Neural progenitor cell (in vitro differentiated cells): Measurements from ENCODE around the gene EME1. TPM values are rescaled to one million over a fixed set of nuclear protein-coding genes. Genes with fewer than 3 reads are reported as not detected.
"Not testable (repeated sequence)": the region's sequence is repeated elsewhere in the genome, so short reads cannot be mapped to it uniquely, and the experiment has no call there.

Source experiments
- DNase-seq: peaks from one replicate; pipeline ENCODE4 v3.0.0-alpha.2; 2016; ENCODE audit warnings: low spot score
- H2AFZ ChIP-seq: fragments of 200-600 bp; sonication (generic); replicated peaks from 2 replicates; pipeline ENCODE4 v1.6.1; 2016; ENCODE audit warnings: antibody characterized with exemption
- H3F3A ChIP-seq: fragments of 200-600 bp; sonication (generic); 2 replicates; pipeline ENCODE4 v1.6.1; 2016; ENCODE audit warnings: antibody characterized with exemption, low read depth
- H3K27ac ChIP-seq: fragments of 200-600 bp; sonication (generic); 2 replicates; pipeline ENCODE4 v1.5.1; 2016; ENCODE audit warnings: mild to moderate bottlenecking
- H3K27me3 ChIP-seq: fragments of 200-600 bp; sonication (generic); 2 replicates; pipeline ENCODE4 v1.6.1; 2016; ENCODE audit warnings: mild to moderate bottlenecking, moderate library complexity
- H3K36me3 ChIP-seq: fragments of 200-600 bp; sonication (generic); 2 replicates; pipeline ENCODE4 v1.5.1; 2016
- H3K4me1 ChIP-seq: fragments of 200-600 bp; sonication (generic); 2 replicates; pipeline ENCODE4 v1.6.1; 2016; ENCODE audit warnings: mixed run types
- H3K4me2 ChIP-seq: fragments of 200-600 bp; sonication (generic); 2 replicates; pipeline ENCODE4 v1.6.1; 2016
- H3K4me3 ChIP-seq: fragments of 200-600 bp; sonication (generic); 2 replicates; pipeline ENCODE4 v1.5.1; 2016
- H3K79me2 ChIP-seq: fragments of 200-600 bp; sonication (generic); 2 replicates; pipeline ENCODE4 v1.6.1; 2016; ENCODE audit warnings: low read depth
- H3K9ac ChIP-seq: fragments of 200-600 bp; sonication (generic); 2 replicates; pipeline ENCODE4 v1.6.1; 2016
- H3K9me3 ChIP-seq: fragments of 200-600 bp; sonication (generic); 2 replicates; pipeline ENCODE4 v1.5.1; 2016; ENCODE audit warnings: low read depth
- H4K20me1 ChIP-seq: fragments of 200-600 bp; sonication (generic); 2 replicates; pipeline ENCODE4 v1.6.1; 2016; ENCODE audit warnings: low read depth
- H3K27ac Mint-ChIP-seq: 3 replicates; pipeline ENCODE4 v1.8.0; 2021; ENCODE audit warnings: mixed read lengths
- H3K27me3 Mint-ChIP-seq: 2 replicates; pipeline ENCODE4 v1.8.0; 2022; ENCODE audit warnings: low read depth, mild to moderate bottlenecking, inconsistent platforms, moderate library complexity, mixed read lengths; ENCODE audit not compliant: insufficient read depth
- H3K36me3 Mint-ChIP-seq: 3 replicates; pipeline ENCODE4 v1.8.0; 2021; ENCODE audit warnings: mixed read lengths
- H3K4me1 Mint-ChIP-seq: 3 replicates; pipeline ENCODE4 v1.8.0; 2021; ENCODE audit warnings: mixed read lengths
- H3K4me3 Mint-ChIP-seq: 3 replicates; pipeline ENCODE4 v1.8.0; 2021; ENCODE audit warnings: mild to moderate bottlenecking, moderate library complexity, mixed read lengths
- H3K9me3 Mint-ChIP-seq: 3 replicates; pipeline ENCODE4 v1.8.0; 2020; ENCODE audit warnings: mixed read lengths
- EZH2 ChIP-seq: fragments of 200-600 bp; sonication (generic); IDR thresholded peaks from 2 replicates; pipeline ENCODE4 v1.6.1; 2017; ENCODE audit warnings: antibody characterized with exemption, mild to moderate bottlenecking, moderate library complexity
- EZH2phosphoT487 ChIP-seq: fragments of 200-600 bp; sonication (generic); IDR thresholded peaks from 2 replicates; pipeline ENCODE4 v1.6.1; 2017; ENCODE audit warnings: antibody characterized with exemption
- total RNA-seq: library from RNA; depleted of rRNA; stranded (reverse); fragments of >200 nt; gene quantifications from 2 replicates; pipeline ENCODE4 v1.2.3, GENCODE V29; 2015; ENCODE audit warnings: low replicate concordance
- TF ChIP-seq, protein P1 (sequence below): fragments of 200-600 bp; sonication (generic); IDR thresholded peaks from 2 replicates; pipeline ENCODE4 v1.5.1; 2017; ENCODE audit warnings: antibody characterized with exemption, mild to moderate bottlenecking

The EME1 gene
- total RNA-seq, 1 donor from 2014 or later, result 26.6 TPM

DNA sequence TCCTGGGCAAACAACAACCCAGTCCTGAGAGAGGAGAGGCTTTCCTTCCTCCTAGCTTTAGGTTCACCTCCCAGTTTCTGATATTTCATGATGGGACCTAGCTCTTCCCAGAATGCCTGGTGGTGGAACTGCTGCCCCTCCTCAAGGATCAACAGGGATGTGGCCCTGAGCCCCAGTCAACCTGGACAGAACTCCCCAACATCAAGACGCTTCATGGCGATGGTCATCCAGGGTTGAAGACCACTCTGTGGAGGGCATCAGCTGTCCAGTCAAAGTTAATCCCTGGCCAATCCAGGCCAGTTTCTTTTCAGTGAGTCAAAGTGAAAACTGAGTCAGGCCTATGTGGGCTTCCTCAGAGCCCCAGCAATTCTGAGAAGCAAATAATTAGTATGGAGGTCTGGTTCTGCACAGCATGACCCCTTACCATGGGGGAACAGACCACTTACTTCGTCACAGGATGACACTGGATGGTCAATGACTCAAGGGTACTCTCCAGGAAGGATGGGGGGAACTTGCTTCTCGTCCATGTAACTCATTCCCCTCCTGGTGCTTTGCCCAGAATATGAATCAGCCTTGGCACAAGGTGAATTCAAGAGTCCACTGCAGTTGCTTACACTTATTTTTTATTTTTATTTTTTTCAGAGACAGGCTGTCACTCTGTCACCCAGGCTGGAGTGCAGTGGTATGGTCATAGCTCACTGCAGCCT, 41.8 kb upstream of the EME1 start:
- DNase-seq, result no peak
- no peak overlapping the region for H3K27ac Mint-ChIP-seq
- no peaks in the 10 kb centered on the region for H3K79me2 ChIP-seq
- H3K36me3 ChIP-seq, result no peaks in the 10 kb centered on the region
- H3K9me3 Mint-ChIP-seq, result no peaks in the 10 kb centered on the region
- H3K4me3 ChIP-seq, result no peak overlapping the region
- no peaks in the 10 kb centered on the region for H4K20me1 ChIP-seq
- H3F3A ChIP-seq, result no peaks in the 10 kb centered on the region
- no peak overlapping the region for H3K4me2 ChIP-seq
- H3K9me3 ChIP-seq, result no peaks in the 10 kb centered on the region
- no peak overlapping the region for H3K9ac ChIP-seq
- no peak overlapping the region for H3K4me3 Mint-ChIP-seq
- TF ChIP-seq EZH2, result no peak
- TF ChIP-seq, protein P1, sequence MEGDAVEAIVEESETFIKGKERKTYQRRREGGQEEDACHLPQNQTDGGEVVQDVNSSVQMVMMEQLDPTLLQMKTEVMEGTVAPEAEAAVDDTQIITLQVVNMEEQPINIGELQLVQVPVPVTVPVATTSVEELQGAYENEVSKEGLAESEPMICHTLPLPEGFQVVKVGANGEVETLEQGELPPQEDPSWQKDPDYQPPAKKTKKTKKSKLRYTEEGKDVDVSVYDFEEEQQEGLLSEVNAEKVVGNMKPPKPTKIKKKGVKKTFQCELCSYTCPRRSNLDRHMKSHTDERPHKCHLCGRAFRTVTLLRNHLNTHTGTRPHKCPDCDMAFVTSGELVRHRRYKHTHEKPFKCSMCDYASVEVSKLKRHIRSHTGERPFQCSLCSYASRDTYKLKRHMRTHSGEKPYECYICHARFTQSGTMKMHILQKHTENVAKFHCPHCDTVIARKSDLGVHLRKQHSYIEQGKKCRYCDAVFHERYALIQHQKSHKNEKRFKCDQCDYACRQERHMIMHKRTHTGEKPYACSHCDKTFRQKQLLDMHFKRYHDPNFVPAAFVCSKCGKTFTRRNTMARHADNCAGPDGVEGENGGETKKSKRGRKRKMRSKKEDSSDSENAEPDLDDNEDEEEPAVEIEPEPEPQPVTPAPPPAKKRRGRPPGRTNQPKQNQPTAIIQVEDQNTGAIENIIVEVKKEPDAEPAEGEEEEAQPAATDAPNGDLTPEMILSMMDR, result no peak
- TF ChIP-seq EZH2phosphoT487, result no peak
- no peak overlapping the region for H2AFZ ChIP-seq
- no peaks in the 10 kb centered on the region for H3K27me3 ChIP-seq
- H3K27ac ChIP-seq, result no peak overlapping the region
- peaks cover 6% of the 10 kb centered on the region for H3K4me1 ChIP-seq
- peaks cover 6% of the 10 kb centered on the region for H3K27me3 Mint-ChIP-seq
- peaks cover 48% of the 10 kb centered on the region for H3K4me1 Mint-ChIP-seq
- H3K36me3 Mint-ChIP-seq, result no peaks in the 10 kb centered on the region

DNA sequence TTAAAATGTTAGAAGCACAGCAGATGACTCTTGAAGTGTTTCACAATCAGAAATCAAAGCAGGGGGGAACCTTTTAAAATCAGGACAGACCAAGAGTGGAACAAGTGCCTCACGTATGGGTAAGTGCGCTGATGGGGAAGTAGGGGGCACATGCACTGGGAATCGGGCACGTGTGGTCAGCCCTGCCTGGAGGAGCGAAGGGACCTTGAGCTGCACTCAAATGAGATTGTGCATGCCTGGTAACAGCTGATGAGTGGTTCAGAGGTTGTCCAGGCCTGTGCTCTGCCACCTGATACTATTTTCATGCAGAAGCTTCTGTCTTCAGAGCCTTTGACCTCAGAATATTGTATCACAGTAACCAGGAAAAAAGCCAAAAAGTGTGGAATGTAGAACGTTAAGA, 40.8 kb upstream of the EME1 start:
- Histone ChIP-seq H3K4me1 (peaks cover 6% of the 10 kb centered on the region), H3K4me3 (no peak overlapping the region), H3K79me2 (no peaks in the 10 kb centered on the region), H3K27me3 (no peaks in the 10 kb centered on the region), H2AFZ (no peak overlapping the region), H3K9me3 (no peaks in the 10 kb centered on the region), H3F3A (no peaks in the 10 kb centered on the region), H3K9ac (no peak overlapping the region), H3K4me2 (no peak overlapping the region), H4K20me1 (no peaks in the 10 kb centered on the region), H3K27ac (no peak overlapping the region), H3K36me3 (no peaks in the 10 kb centered on the region)
- DNase-seq, result no peak
- TF ChIP-seq EZH2phosphoT487, result no peak
- TF ChIP-seq, protein P1, result no peak
- TF ChIP-seq EZH2, result no peak
- H3K4me1 Mint-ChIP-seq, result peaks cover 42% of the 10 kb centered on the region
- H3K4me3 Mint-ChIP-seq, result peak overlapping the region; percentile 9
- H3K9me3 Mint-ChIP-seq, result no peaks in the 10 kb centered on the region
- peaks cover 6% of the 10 kb centered on the region for H3K27me3 Mint-ChIP-seq
- no peaks in the 10 kb centered on the region for H3K36me3 Mint-ChIP-seq
- peak overlapping the region; percentile 28 for H3K27ac Mint-ChIP-seq

GRCh38 chr17:50333291-50334057, 39.6 kb upstream of the EME1 start:
- H3K4me1 ChIP-seq, H3F3A ChIP-seq, H3K9me3 Mint-ChIP-seq, H3K27me3 ChIP-seq, H4K20me1 ChIP-seq, H3K27me3 Mint-ChIP-seq, H3K36me3 ChIP-seq, H3K9me3 ChIP-seq, H3K36me3 Mint-ChIP-seq, H3K79me2 ChIP-seq, H3K9ac ChIP-seq, H3K4me3 ChIP-seq, H3K4me2 ChIP-seq, H3K27ac ChIP-seq: not testable (repeated sequence)
- H2AFZ ChIP-seq, result peak overlapping the region; percentile 60
- DNase-seq, result peak; percentile 28
- TF ChIP-seq, protein P1, result peak; percentile 12
- H3K4me3 Mint-ChIP-seq, result peak overlapping the region; percentile 10
- peak overlapping the region; percentile 93 for H3K27ac Mint-ChIP-seq
- peaks cover 33% of the 10 kb centered on the region for H3K4me1 Mint-ChIP-seq
